H9 (cell line): ENCODE data around the gene HIF1A. TPM values are rescaled to one million over a fixed set of nuclear protein-coding genes. Genes with fewer than 3 reads are reported as not detected.

Experiments
- DNase-seq: peaks from one replicate; pipeline ENCODE4 v3.0.0-alpha.2; 2017
- H2AFZ ChIP-seq: one replicate; pipeline ENCODE4 v1.6.1; 2013; ENCODE audit warnings: mild to moderate bottlenecking, low read length, control low read depth, moderate library complexity
- H2AK5ac ChIP-seq: 2 replicates; pipeline ENCODE4 v1.6.1; 2013; ENCODE audit warnings: low read length, control low read depth, mixed read lengths; ENCODE audit not compliant: insufficient read length
- H2BK120ac ChIP-seq: one replicate; pipeline ENCODE4 v1.6.1; 2013; ENCODE audit warnings: low read depth, mild to moderate bottlenecking, low read length, control low read depth, inconsistent platforms; ENCODE audit not compliant: poor library complexity, severe bottlenecking
- H2BK12ac ChIP-seq: 2 replicates; pipeline ENCODE4 v1.6.1; 2013; ENCODE audit warnings: low read length, control low read depth, mixed read lengths, low read depth; ENCODE audit not compliant: insufficient read length
- H2BK15ac ChIP-seq: 2 replicates; pipeline ENCODE4 v1.6.1; 2013; ENCODE audit warnings: low read depth, low read length, control low read depth
- H2BK20ac ChIP-seq: one replicate; pipeline ENCODE4 v1.6.1; 2013; ENCODE audit warnings: low read depth, mild to moderate bottlenecking, low read length, control low read depth, inconsistent platforms; ENCODE audit not compliant: poor library complexity, severe bottlenecking
- H2BK5ac ChIP-seq: 2 replicates; pipeline ENCODE4 v1.6.1; 2013; ENCODE audit warnings: low read length, control low read depth, mixed read lengths; ENCODE audit not compliant: insufficient read length
- H3K14ac ChIP-seq: 2 replicates; pipeline ENCODE4 v1.6.1; 2013; ENCODE audit warnings: low read length, control low read depth; ENCODE audit not compliant: insufficient read depth
- H3K18ac ChIP-seq: 2 replicates; pipeline ENCODE4 v1.6.1; 2013; ENCODE audit warnings: low read depth, mild to moderate bottlenecking, mixed read lengths, low read length, control low read depth; ENCODE audit not compliant: insufficient read length
- H3K23ac ChIP-seq: 2 replicates; pipeline ENCODE4 v1.6.1; 2013; ENCODE audit warnings: low read length, control low read depth, mixed read lengths, low read depth; ENCODE audit not compliant: insufficient read length
- H3K23me2 ChIP-seq: 2 replicates; pipeline ENCODE4 v1.6.1; 2013; ENCODE audit warnings: low read depth, mild to moderate bottlenecking, mixed read lengths, low read length, control low read depth; ENCODE audit not compliant: insufficient read length, poor library complexity, severe bottlenecking
- H3K27ac ChIP-seq: 2 replicates; pipeline ENCODE4 v1.5.1; 2013; ENCODE audit warnings: low read length, control low read depth, mixed read lengths, low read depth; ENCODE audit not compliant: insufficient read length
- H3K27me3 ChIP-seq: 2 replicates; pipeline ENCODE4 v1.6.1; 2013; ENCODE audit warnings: low read length, control low read depth, inconsistent platforms; ENCODE audit not compliant: insufficient read depth
- H3K4ac ChIP-seq: 2 replicates; pipeline ENCODE4 v1.6.1; 2013; ENCODE audit warnings: low read depth, mild to moderate bottlenecking, control low read depth, inconsistent platforms, low read length, moderate library complexity
- H3K4me1 ChIP-seq: 2 replicates; pipeline ENCODE4 v1.6.1; 2013; ENCODE audit warnings: low read length, control low read depth, inconsistent platforms; ENCODE audit not compliant: insufficient read depth
- H3K4me2 ChIP-seq: 2 replicates; pipeline ENCODE4 v1.6.1; 2013; ENCODE audit warnings: low read length, control low read depth, mixed read lengths; ENCODE audit not compliant: insufficient read length, insufficient read depth
- H3K56ac ChIP-seq: 2 replicates; pipeline ENCODE4 v1.6.1; 2013; ENCODE audit warnings: low read depth, mild to moderate bottlenecking, mixed read lengths, low read length, control low read depth; ENCODE audit not compliant: insufficient read length
- H3K79me1 ChIP-seq: 2 replicates; pipeline ENCODE4 v1.6.1; 2013; ENCODE audit warnings: low read depth, mild to moderate bottlenecking, moderate library complexity, low read length, control low read depth, inconsistent platforms; ENCODE audit not compliant: insufficient read depth, poor library complexity, severe bottlenecking
- H3K79me2 ChIP-seq: 2 replicates; pipeline ENCODE4 v1.6.1; 2013; ENCODE audit warnings: low read length, control low read depth, inconsistent platforms; ENCODE audit not compliant: insufficient read depth
- H3K9ac ChIP-seq: 2 replicates; pipeline ENCODE4 v1.6.1; 2013; ENCODE audit warnings: low read length, control low read depth, mixed read lengths; ENCODE audit not compliant: insufficient read length; ENCODE audit errors: extremely low read depth
- H3K9me3 ChIP-seq: one replicate; pipeline ENCODE4 v1.6.1; 2013; ENCODE audit warnings: low read depth, low read length, inconsistent platforms; ENCODE audit not compliant: control insufficient read depth
- H3T11ph ChIP-seq: one replicate; pipeline ENCODE4 v1.6.1; 2013; ENCODE audit warnings: mild to moderate bottlenecking, low read length, control low read depth, inconsistent platforms
- H4K20me1 ChIP-seq: one replicate; pipeline ENCODE4 v1.6.1; 2013; ENCODE audit not compliant: control insufficient read depth, insufficient read length, insufficient read depth
- H4K5ac ChIP-seq: 2 replicates; pipeline ENCODE4 v1.6.1; 2013; ENCODE audit warnings: low read depth, mild to moderate bottlenecking, mixed read lengths, low read length, control low read depth; ENCODE audit not compliant: insufficient read length
- H4K8ac ChIP-seq: replicated peaks from 2 replicates; pipeline ENCODE4 v1.6.1; 2013; ENCODE audit warnings: low read length, control low read depth, mixed read lengths, low read depth; ENCODE audit not compliant: insufficient read length
- H4K91ac ChIP-seq: 2 replicates; pipeline ENCODE4 v1.6.1; 2013; ENCODE audit warnings: low read depth, mild to moderate bottlenecking, moderate library complexity, mixed read lengths, low read length, control low read depth; ENCODE audit not compliant: insufficient read length
- H3K27ac Mint-ChIP-seq, 3 experiments: 2 replicates in 2 of 3; 3 replicates in 1 of 3; pipeline ENCODE4 v1.8.0; 2020 to 2021; ENCODE audit warnings: mixed read lengths in 3 of 3, mild to moderate bottlenecking in 1 of 3, moderate library complexity in 1 of 3
- H3K27me3 Mint-ChIP-seq: 2 replicates; pipeline ENCODE4 v1.8.0; 2021; ENCODE audit warnings: low read depth, mild to moderate bottlenecking, moderate library complexity, mixed read lengths
- H3K36me3 Mint-ChIP-seq, 3 experiments: 2 replicates in 2 of 3; 3 replicates in 1 of 3; pipeline ENCODE4 v1.8.0; 2020 to 2021; ENCODE audit warnings: low read depth in 3 of 3, mixed read lengths in 3 of 3; ENCODE audit not compliant: insufficient read depth in 1 of 3
- H3K4me1 Mint-ChIP-seq, 2 experiments: 2 replicates each; pipeline ENCODE4 v1.8.0; 2020; ENCODE audit warnings: mixed read lengths in 2 of 2
- H3K4me3 Mint-ChIP-seq, 2 experiments: 2 replicates in 1 of 2; 3 replicates in 1 of 2; pipeline ENCODE4 v1.8.0; 2020 to 2021; ENCODE audit warnings: mild to moderate bottlenecking in 2 of 2, mixed read lengths in 2 of 2, moderate library complexity in 1 of 2
- H3K9me3 Mint-ChIP-seq, 2 experiments: 2 replicates in 1 of 2; 3 replicates in 1 of 2; pipeline ENCODE4 v1.8.0; 2020; ENCODE audit warnings: mild to moderate bottlenecking in 2 of 2, mixed read lengths in 2 of 2, moderate library complexity in 1 of 2
- CTCF ChIP-seq: fragments of 200-600 bp; sonication (generic); conservative IDR thresholded peaks from 3 replicates; pipeline ENCODE4 v1.8.0; 2021; ENCODE audit warnings: antibody characterized with exemption, mild to moderate bottlenecking
- total RNA-seq: library from RNA; stranded (reverse); gene quantifications from 2 replicates; pipeline ENCODE4 v1.2.1, GENCODE V29; 2021

The HIF1A gene
- total RNA-seq, 1 experiment from 2014 or later: 154 TPM

DNA sequence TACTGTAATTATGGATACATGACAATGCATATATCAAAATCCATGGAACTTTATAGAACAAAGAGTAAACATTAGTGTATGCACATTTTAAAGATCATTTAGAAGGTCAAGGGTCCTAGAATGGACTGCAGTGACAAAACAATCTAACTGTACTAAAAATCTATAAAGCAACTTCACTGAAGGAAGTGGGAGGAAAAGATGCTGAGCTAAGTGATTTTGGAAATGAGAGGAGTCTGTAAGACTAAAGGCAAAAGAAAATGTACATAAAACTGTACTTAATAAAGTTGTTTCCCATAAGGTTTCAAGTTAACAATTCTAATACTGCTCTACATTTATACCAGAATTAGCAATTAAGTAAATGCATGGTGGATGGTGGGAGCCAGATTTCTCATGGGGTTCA is 46.9 kb upstream of the HIF1A start:
- Histone ChIP-seq H4K8ac (no peak overlapping the region), H2AFZ (no peak overlapping the region), H3K9ac (no peak overlapping the region), H3K4me1 (no peaks in the 10 kb centered on the region), H3K4me2 (no peak overlapping the region), H2BK15ac (no peak overlapping the region), H3K79me2 (no peaks in the 10 kb centered on the region), H3K4ac (no peak overlapping the region), H4K5ac (no peak overlapping the region), H4K20me1 (no peaks in the 10 kb centered on the region), H3K79me1 (no peaks in the 10 kb centered on the region), H4K91ac (no peak overlapping the region), H2BK120ac (no peak overlapping the region), H3K27me3 (no peaks in the 10 kb centered on the region), H2BK20ac (no peak overlapping the region), H2BK5ac (no peak overlapping the region), H3K9me3 (no peaks in the 10 kb centered on the region), H3K23me2 (no peaks in the 10 kb centered on the region), H3K23ac (no peak overlapping the region), H3K56ac (no peak overlapping the region), H3T11ph (no peak overlapping the region), H2BK12ac (no peak overlapping the region), H3K14ac (no peak overlapping the region), H3K18ac (no peak overlapping the region), H2AK5ac (no peak overlapping the region), H3K27ac (no peak overlapping the region)
- DNase-seq: no peak
- TF ChIP-seq CTCF: no peak
- H3K9me3 Mint-ChIP-seq: no peaks in the 10 kb centered on the region
- H3K4me1 Mint-ChIP-seq: peaks cover 3 to 4% of the 10 kb centered on the region in 2 experiments; a peak in 1 of 4 replicates
- no peaks in the 10 kb centered on the region for H3K27me3 Mint-ChIP-seq
- no peaks in the 10 kb centered on the region for H3K36me3 Mint-ChIP-seq
- H3K4me3 Mint-ChIP-seq: no peak overlapping the region
- no peak overlapping the region for H3K27ac Mint-ChIP-seq
